DND-41 (cell line): ENCODE measurements around the gene MLYCD.

Source experiments
- ATAC-seq: fragments of 200-7000 bp; cut with Tn5 transposase; 3 replicates; pipeline ENCODE4 v1.9.1; 2021; ENCODE audit warnings: low read depth; ENCODE audit not compliant: insufficient read depth
- DNase-seq: peaks from one replicate; pipeline ENCODE4 v3.0.0-alpha.2; 2020
- H2AFZ ChIP-seq: 2 replicates; pipeline ENCODE4 v1.6.0; 2012; ENCODE audit warnings: low read depth, low read length
- H3K27ac ChIP-seq: 2 replicates; pipeline ENCODE4 v1.5.1; 2012; ENCODE audit warnings: low read length, inconsistent platforms
- H3K27me3 ChIP-seq: fragments of 200-600 bp; sonication (generic); 2 replicates; pipeline ENCODE4 v1.6.0; 2012; ENCODE audit warnings: low read length, mild to moderate bottlenecking, inconsistent platforms; ENCODE audit not compliant: insufficient read depth, poor library complexity
- H3K36me3 ChIP-seq: 2 replicates; pipeline ENCODE4 v1.5.1; 2012; ENCODE audit warnings: low read length, inconsistent platforms; ENCODE audit not compliant: insufficient read depth
- H3K4me1 ChIP-seq: 2 replicates; pipeline ENCODE4 v1.5.1; 2012; ENCODE audit warnings: mild to moderate bottlenecking, low read length; ENCODE audit not compliant: insufficient read depth
- H3K4me2 ChIP-seq: 2 replicates; pipeline ENCODE4 v1.6.0; 2012; ENCODE audit warnings: mild to moderate bottlenecking, moderate library complexity, low read length, inconsistent platforms; ENCODE audit not compliant: insufficient read depth
- H3K4me3 ChIP-seq, 2 experiments: fragments of 200-600 bp in 1 of 2; shearing (Covaris generic) in 1 of 2; 2 replicates each; pipeline ENCODE4 v1.5.1; 2012 to 2016; ENCODE audit warnings: inconsistent platforms in 2 of 2, low read length in 2 of 2, mild to moderate bottlenecking in 2 of 2, low read depth in 1 of 2, moderate library complexity in 1 of 2
- H3K79me2 ChIP-seq: 2 replicates; pipeline ENCODE4 v1.6.0; 2012; ENCODE audit warnings: low read length, inconsistent platforms; ENCODE audit not compliant: insufficient read depth
- H3K9ac ChIP-seq: 2 replicates; pipeline ENCODE4 v1.6.0; 2012; ENCODE audit warnings: low read depth, mild to moderate bottlenecking, inconsistent platforms, low read length, moderate library complexity
- H3K9me3 ChIP-seq: 2 replicates; pipeline ENCODE4 v1.5.1; 2012; ENCODE audit warnings: low read length, moderate library complexity, mild to moderate bottlenecking, inconsistent platforms; ENCODE audit not compliant: insufficient read depth, severe bottlenecking
- H4K20me1 ChIP-seq: 2 replicates; pipeline ENCODE4 v1.6.0; 2012; ENCODE audit warnings: low read length; ENCODE audit not compliant: insufficient read depth
- CTCF ChIP-seq: IDR thresholded peaks from 2 replicates; pipeline ENCODE4 v1.5.1; 2012; ENCODE audit warnings: borderline replicate concordance, low read length, moderate library complexity, mild to moderate bottlenecking; ENCODE audit not compliant: poor library complexity, severe bottlenecking; ENCODE audit errors: extremely low read depth
- EZH2 ChIP-seq: IDR thresholded peaks from 3 replicates; pipeline ENCODE4 v1.6.1; 2012; ENCODE audit warnings: borderline replicate concordance, low read depth, mild to moderate bottlenecking, moderate library complexity, low read length, inconsistent platforms; ENCODE audit not compliant: severe bottlenecking

The MLYCD gene

GRCh38 chr16:83967091-83967490, 68.2 kb downstream of the MLYCD start:
- no peak overlapping the region for H3K4me3 ChIP-seq
- H4K20me1 ChIP-seq: no peaks in the 10 kb centered on the region; the same call in 1 of the 2 replicates
- no peaks in the 10 kb centered on the region for H3K4me1 ChIP-seq
- TF ChIP-seq EZH2 (no peak), CTCF (no peak)
- no peak overlapping the region for H3K9ac ChIP-seq
- ATAC-seq (no peak), DNase-seq (no peak)
- H2AFZ ChIP-seq: no peak overlapping the region
- no peaks in the 10 kb centered on the region for H3K36me3 ChIP-seq
- H3K27ac ChIP-seq: no peak overlapping the region
- H3K27me3 ChIP-seq: no peaks in the 10 kb centered on the region
- H3K9me3 ChIP-seq: no peaks in the 10 kb centered on the region
- H3K79me2 ChIP-seq: no peaks in the 10 kb centered on the region
- H3K4me2 ChIP-seq: no peak overlapping the region

GRCh38 chr16:83967838-83968305, 69.0 kb downstream of the MLYCD start, which contains the start of gene NECAB2:
Gene NECAB2, plus strand, starts transcription at chr16:83968244. Its CDS starts 405 bp downstream, at chr16:83968649.
- no peaks in the 10 kb centered on the region for H3K27me3 ChIP-seq
- H3K4me1 ChIP-seq: no peaks in the 10 kb centered on the region
- H3K4me2 ChIP-seq: no peak within 1 kb of the TSS
- no peak within 1 kb of the TSS for H2AFZ ChIP-seq
- ATAC-seq (no peak), DNase-seq (no peak)
- H4K20me1 ChIP-seq: no peaks in the 10 kb centered on the region; the same call in 1 of the 2 replicates
- H3K9me3 ChIP-seq: no peaks in the 10 kb centered on the region
- H3K9ac ChIP-seq: no peak within 1 kb of the TSS
- no peaks in the 10 kb centered on the region for H3K36me3 ChIP-seq
- H3K79me2 ChIP-seq: no peaks in the 10 kb centered on the region
- no peak for TF ChIP-seq CTCF
- TF ChIP-seq EZH2: no peak
- no peak within 1 kb of the TSS for H3K27ac ChIP-seq
- no peak within 1 kb of the TSS for H3K4me3 ChIP-seq

- Histone ChIP-seq H3K4me3 (no peak overlapping the region), H2AFZ (no peak overlapping the region), H4K20me1 (no peaks in the 10 kb centered on the region; the same call in 1 of the 2 replicates), H3K79me2 (no peaks in the 10 kb centered on the region), H3K36me3 (no peaks in the 10 kb centered on the region), H3K27ac (no peak overlapping the region), H3K4me2 (no peak overlapping the region), H3K9ac (no peak overlapping the region), H3K27me3 (no peaks in the 10 kb centered on the region), H3K4me1 (no peaks in the 10 kb centered on the region), H3K9me3 (no peaks in the 10 kb centered on the region)
- no peak for ATAC-seq
- no peak for DNase-seq
- TF ChIP-seq EZH2: no peak
- no peak for TF ChIP-seq CTCF
These were observed 69.5 kb downstream of the MLYCD start for GRCh38 chr16:83968306-83968851.
